ENCODE measurements around the gene C4B. TPM values are rescaled to one million over a fixed set of nuclear protein-coding genes. Genes with fewer than 3 reads are reported as not detected.
"Not testable (repeated sequence)": the region's sequence is repeated elsewhere in the genome, so short reads cannot be mapped to it uniquely, and the experiment has no call there.

Gene C4B
- total and polyA plus RNA-seq, 2 donors: 47.4 to 262 TPM

DNA sequence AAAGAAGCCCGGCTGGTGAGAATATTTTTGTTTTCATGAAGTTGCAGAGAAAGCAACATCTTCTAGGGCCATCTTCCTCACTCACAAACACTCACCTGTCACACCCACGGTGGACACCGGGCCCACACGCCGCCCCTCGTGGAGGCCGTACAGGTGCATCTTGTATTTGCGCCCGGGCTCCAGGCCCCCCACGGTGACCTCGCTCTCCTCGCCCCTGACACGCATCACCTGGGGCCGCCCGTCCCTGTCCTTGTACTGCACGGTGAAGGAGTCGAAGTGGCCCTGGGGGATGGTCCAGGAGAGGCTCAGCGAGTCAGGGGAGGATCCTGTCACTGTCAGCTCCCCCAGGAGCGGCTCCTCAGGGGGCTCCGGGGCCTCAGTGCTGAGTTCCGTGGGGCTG, 41.2 kb downstream of the C4B start:
- H3K27ac ChIP-seq (ENCODE audit: low read depth in 1 of 2, low read length in 1 of 2); H3K4me1 ChIP-seq (ENCODE audit: control insufficient read depth in 2 of 2, insufficient read depth in 2 of 2, low read length in 2 of 2); DNase-seq (ENCODE audit: low read depth in 6 of 9, low spot score in 9 of 9); H3K4me3 ChIP-seq (ENCODE audit: low read length in 2 of 2); H3K36me3 ChIP-seq (ENCODE audit: control insufficient read depth in 2 of 2, insufficient read depth in 2 of 2, low read length in 1 of 2); H3K27me3 ChIP-seq (ENCODE audit: control insufficient read depth in 2 of 2, insufficient read depth in 1 of 2, low read length in 1 of 2); H3K9me3 ChIP-seq (ENCODE audit: control insufficient read depth in 2 of 2, insufficient read depth in 1 of 2, low read length in 1 of 2): not testable (repeated sequence)
- WGBS: 91% methylated on average over 21 of the region's 21 CpGs

DNA sequence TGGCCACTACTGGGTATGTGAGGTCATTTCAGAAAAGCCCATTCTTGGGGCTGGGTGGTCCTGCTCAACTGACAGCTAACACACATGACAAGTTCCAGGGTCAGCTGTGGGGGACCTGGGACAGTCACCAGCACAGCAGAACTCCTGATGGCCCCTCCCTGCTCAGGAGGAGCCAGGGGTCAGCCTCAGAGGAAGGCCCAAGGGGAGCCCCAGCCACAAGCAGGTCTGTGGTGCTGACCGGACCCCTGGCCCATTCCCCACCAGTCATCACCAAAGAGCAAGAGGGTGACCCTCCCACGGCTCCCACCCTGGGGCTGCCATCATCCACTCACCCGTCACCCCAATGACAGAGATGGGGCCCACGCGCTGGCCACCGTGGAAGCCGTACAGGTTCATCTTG, 41.7 kb downstream of the C4B start:
- Histone ChIP-seq H3K27ac (ENCODE audit: low read depth in 1 of 2, low read length in 1 of 2) (no peak overlapping the region), H3K9me3 (ENCODE audit: control insufficient read depth in 2 of 2, insufficient read depth in 1 of 2, low read length in 1 of 2) (no peaks in the 10 kb centered on the region), H3K36me3 (ENCODE audit: control insufficient read depth in 2 of 2, insufficient read depth in 2 of 2, low read length in 1 of 2) (no peaks in the 10 kb centered on the region), H3K4me1 (ENCODE audit: control insufficient read depth in 2 of 2, insufficient read depth in 2 of 2, low read length in 2 of 2) (no peaks in the 10 kb centered on the region), H3K4me3 (ENCODE audit: low read length in 2 of 2) (no peak overlapping the region), H3K27me3 (ENCODE audit: control insufficient read depth in 2 of 2, insufficient read depth in 1 of 2, low read length in 1 of 2) (peaks cover 0 to 11% of the 10 kb centered on the region in 2 donors)
- no peak for DNase-seq (ENCODE audit: low read depth in 6 of 9, low spot score in 9 of 9)
- 98% methylated on average over 7 of the region's 7 CpGs for WGBS

DNA sequence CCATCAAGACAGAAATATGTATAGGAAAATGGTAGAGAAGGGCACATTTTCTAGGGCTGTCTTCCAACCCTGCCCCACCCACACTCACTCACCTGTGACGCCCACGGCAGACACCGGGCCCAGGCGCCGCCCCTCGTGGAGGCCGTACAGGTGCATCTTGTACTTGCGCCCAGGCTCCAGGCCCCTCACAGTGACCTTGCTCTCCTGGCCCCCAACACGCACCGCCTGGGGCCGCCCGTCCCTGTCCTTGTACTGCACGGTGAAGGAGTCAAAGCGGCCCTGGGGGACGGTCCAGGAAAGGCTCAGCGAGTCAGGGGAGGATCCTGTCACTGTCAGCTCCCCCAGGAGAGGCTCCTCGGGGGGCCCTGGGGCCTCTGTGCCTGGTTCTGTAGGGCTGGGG, 43.4 kb downstream of the C4B start:
- DNase-seq (ENCODE audit: low read depth in 6 of 9, low spot score in 9 of 9): no peak
- 92% methylated on average over 17 of the region's 17 CpGs for WGBS
- no peaks in the 10 kb centered on the region for H3K36me3 ChIP-seq (ENCODE audit: control insufficient read depth in 2 of 2, insufficient read depth in 2 of 2, low read length in 1 of 2)
- no peak overlapping the region for H3K4me3 ChIP-seq (ENCODE audit: low read length in 2 of 2)
- H3K9me3 ChIP-seq (ENCODE audit: control insufficient read depth in 2 of 2, insufficient read depth in 1 of 2, low read length in 1 of 2): no peaks in the 10 kb centered on the region
- no peak overlapping the region for H3K27ac ChIP-seq (ENCODE audit: low read depth in 1 of 2, low read length in 1 of 2)
- peaks cover 0 to 11% of the 10 kb centered on the region in 2 donors for H3K27me3 ChIP-seq (ENCODE audit: control insufficient read depth in 2 of 2, insufficient read depth in 1 of 2, low read length in 1 of 2)
- H3K4me1 ChIP-seq (ENCODE audit: control insufficient read depth in 2 of 2, insufficient read depth in 2 of 2, low read length in 2 of 2): no peaks in the 10 kb centered on the region

DNA sequence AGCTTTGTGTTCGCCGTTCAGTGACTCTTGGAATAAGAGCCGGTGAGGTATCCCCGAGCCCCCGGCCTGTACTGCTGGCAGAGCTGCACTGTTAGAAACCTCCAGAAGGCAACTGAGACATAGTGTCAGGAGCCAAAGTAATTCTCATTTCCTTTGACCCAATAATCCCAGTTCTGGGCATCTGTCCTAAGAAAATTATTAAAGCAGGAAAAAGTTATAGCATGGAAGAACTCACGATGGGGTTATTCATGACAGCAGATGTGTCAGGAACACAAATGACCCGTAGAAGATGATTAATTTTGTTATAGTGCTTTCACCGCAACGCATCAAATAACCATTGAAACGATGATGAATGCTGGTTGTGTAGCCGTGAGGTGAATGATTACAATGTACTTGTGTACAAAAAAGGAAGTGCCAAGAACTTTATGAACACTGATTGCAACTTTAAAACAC, 43.9 kb downstream of the C4B start:
- 93% methylated on average over 11 of the region's 11 CpGs for WGBS
- no peaks in the 10 kb centered on the region for H3K36me3 ChIP-seq (ENCODE audit: control insufficient read depth in 2 of 2, insufficient read depth in 2 of 2, low read length in 1 of 2)
- peaks cover 0 to 11% of the 10 kb centered on the region in 2 donors for H3K27me3 ChIP-seq (ENCODE audit: control insufficient read depth in 2 of 2, insufficient read depth in 1 of 2, low read length in 1 of 2)
- DNase-seq (ENCODE audit: low read depth in 6 of 9, low spot score in 9 of 9): no peak
- H3K27ac ChIP-seq (ENCODE audit: low read depth in 1 of 2, low read length in 1 of 2): no peak overlapping the region
- no peak overlapping the region for H3K4me3 ChIP-seq (ENCODE audit: low read length in 2 of 2)
- H3K9me3 ChIP-seq (ENCODE audit: control insufficient read depth in 2 of 2, insufficient read depth in 1 of 2, low read length in 1 of 2): no peaks in the 10 kb centered on the region
- H3K4me1 ChIP-seq (ENCODE audit: control insufficient read depth in 2 of 2, insufficient read depth in 2 of 2, low read length in 2 of 2): no peaks in the 10 kb centered on the region

DNA sequence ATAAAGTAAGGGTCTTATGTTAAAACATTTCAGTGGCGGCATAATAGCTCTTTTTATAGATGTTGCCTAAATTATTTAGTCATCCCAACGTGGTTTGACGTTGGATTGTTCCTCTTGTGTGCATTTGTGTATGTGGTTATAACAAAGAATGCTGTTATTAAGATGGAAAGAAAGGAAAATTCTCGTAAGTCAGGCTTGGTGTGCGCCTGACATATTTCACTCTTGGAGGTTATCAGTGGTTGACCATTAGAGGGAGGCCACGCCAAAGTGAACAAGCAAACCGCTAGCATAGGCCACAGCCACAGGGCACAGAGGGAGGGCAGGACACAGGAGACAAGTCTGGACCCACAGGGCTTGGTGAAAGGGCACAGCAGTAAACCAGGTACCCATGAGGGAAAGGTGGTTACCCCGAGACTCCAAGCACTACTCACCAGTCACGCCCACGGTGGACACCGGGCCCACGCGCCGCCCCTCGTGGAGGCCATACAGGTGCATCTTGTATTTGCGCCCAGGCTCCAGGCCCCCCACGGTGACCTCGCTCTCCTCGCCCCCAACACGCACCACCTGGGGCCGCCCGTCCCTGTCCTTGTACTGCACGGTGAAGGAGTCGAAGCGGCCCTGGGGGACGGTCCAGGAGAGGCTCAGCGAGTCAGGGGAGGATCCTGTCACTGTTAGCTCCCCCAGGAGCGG, 46.5 kb downstream of the C4B start:
- Histone ChIP-seq H3K27me3 (ENCODE audit: control insufficient read depth in 2 of 2, insufficient read depth in 1 of 2, low read length in 1 of 2) (peaks cover 0 to 11% of the 10 kb centered on the region in 2 donors), H3K27ac (ENCODE audit: low read depth in 1 of 2, low read length in 1 of 2) (no peak overlapping the region), H3K4me3 (ENCODE audit: low read length in 2 of 2) (no peak overlapping the region), H3K36me3 (ENCODE audit: control insufficient read depth in 2 of 2, insufficient read depth in 2 of 2, low read length in 1 of 2) (no peaks in the 10 kb centered on the region), H3K9me3 (ENCODE audit: control insufficient read depth in 2 of 2, insufficient read depth in 1 of 2, low read length in 1 of 2) (no peaks in the 10 kb centered on the region), H3K4me1 (ENCODE audit: control insufficient read depth in 2 of 2, insufficient read depth in 2 of 2, low read length in 2 of 2) (no peaks in the 10 kb centered on the region)
- 97% methylated on average over 28 of the region's 28 CpGs for WGBS
- no peak for DNase-seq (ENCODE audit: low read depth in 6 of 9, low spot score in 9 of 9)

DNA sequence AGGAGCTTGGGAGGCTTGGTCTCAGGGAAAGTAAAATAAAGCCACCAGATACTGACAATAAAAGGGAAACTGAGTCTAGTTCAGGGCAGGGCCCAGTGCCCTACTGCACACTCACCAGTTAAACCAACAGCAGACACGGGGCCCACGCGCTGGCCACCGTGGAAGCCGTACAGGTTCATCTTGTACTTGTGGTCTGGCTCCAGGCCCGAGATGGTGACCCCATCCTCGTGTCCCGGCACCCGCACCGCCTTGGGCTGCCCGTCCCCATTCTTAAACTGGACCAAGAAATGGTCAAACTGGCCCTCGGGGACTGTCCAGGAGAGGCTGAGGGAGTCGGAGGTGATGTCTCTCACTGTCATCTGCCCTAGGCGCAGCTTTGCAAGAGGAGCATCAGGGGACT, 50.1 kb downstream of the C4B start:
- 97% methylated on average over 14 of the region's 14 CpGs for WGBS
- H3K4me1 ChIP-seq (ENCODE audit: control insufficient read depth in 2 of 2, insufficient read depth in 2 of 2, low read length in 2 of 2): no peaks in the 10 kb centered on the region
- H3K36me3 ChIP-seq (ENCODE audit: control insufficient read depth in 2 of 2, insufficient read depth in 2 of 2, low read length in 1 of 2): no peaks in the 10 kb centered on the region
- no peak for DNase-seq (ENCODE audit: low read depth in 6 of 9, low spot score in 9 of 9)
- no peaks in the 10 kb centered on the region for H3K9me3 ChIP-seq (ENCODE audit: control insufficient read depth in 2 of 2, insufficient read depth in 1 of 2, low read length in 1 of 2)
- no peak overlapping the region for H3K4me3 ChIP-seq (ENCODE audit: low read length in 2 of 2)
- H3K27ac ChIP-seq (ENCODE audit: low read depth in 1 of 2, low read length in 1 of 2): no peak overlapping the region
- H3K27me3 ChIP-seq (ENCODE audit: control insufficient read depth in 2 of 2, insufficient read depth in 1 of 2, low read length in 1 of 2): peaks cover 0 to 5% of the 10 kb centered on the region in 2 donors

DNA sequence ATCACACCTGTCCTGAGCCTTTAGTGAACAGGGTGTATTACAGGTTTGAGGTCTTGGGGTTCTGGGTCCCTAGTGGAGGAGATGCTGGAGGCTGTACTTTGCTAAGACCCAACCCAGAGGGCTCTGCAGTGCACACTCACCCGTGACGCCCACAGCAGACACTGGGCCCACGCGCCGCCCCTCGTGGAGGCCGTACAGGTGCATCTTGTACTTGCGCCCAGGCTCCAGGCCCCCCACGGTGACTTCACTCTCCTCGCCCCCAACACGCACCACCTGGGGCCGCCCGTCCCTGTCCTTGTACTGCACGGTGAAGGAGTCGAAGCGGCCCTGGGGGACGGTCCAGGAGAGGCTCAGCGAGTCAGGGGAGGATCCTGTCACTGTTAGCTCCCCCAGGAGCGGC, 52.9 kb downstream of the C4B start:
- H3K36me3 ChIP-seq (ENCODE audit: control insufficient read depth in 2 of 2, insufficient read depth in 2 of 2, low read length in 1 of 2); H3K9me3 ChIP-seq (ENCODE audit: control insufficient read depth in 2 of 2, insufficient read depth in 1 of 2, low read length in 1 of 2); H3K27ac ChIP-seq (ENCODE audit: low read depth in 1 of 2, low read length in 1 of 2); H3K4me1 ChIP-seq (ENCODE audit: control insufficient read depth in 2 of 2, insufficient read depth in 2 of 2, low read length in 2 of 2); DNase-seq (ENCODE audit: low read depth in 6 of 9, low spot score in 9 of 9); H3K4me3 ChIP-seq (ENCODE audit: low read length in 2 of 2): not testable (repeated sequence)
- 98% methylated on average over 19 of the region's 19 CpGs for WGBS
- peaks cover 0 to 11% of the 10 kb centered on the region in 2 donors for H3K27me3 ChIP-seq (ENCODE audit: control insufficient read depth in 2 of 2, insufficient read depth in 1 of 2, low read length in 1 of 2)

DNA sequence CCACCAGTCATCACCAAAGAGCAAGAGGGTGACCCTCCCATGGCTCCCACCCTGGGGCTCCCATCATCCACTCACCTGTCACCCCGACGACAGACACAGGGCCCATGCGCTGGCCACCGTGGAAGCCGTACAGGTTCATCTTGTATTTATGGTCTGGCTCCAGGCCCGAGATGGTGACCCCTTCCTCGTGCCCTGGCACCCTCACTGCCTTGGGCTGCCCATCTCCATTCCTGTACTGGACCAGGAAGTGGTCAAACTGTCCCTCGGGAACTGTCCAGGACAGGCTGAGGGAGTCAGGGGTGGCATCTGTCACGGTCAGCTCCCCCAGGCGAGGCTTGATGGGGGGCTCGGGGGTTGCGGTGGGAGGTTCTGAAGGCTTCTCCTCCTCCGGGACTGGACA, 53.7 kb downstream of the C4B start:
- not testable (repeated sequence) for H3K9me3 ChIP-seq (ENCODE audit: control insufficient read depth in 2 of 2, insufficient read depth in 1 of 2, low read length in 1 of 2); H3K36me3 ChIP-seq (ENCODE audit: control insufficient read depth in 2 of 2, insufficient read depth in 2 of 2, low read length in 1 of 2); H3K27ac ChIP-seq (ENCODE audit: low read depth in 1 of 2, low read length in 1 of 2); H3K4me3 ChIP-seq (ENCODE audit: low read length in 2 of 2); DNase-seq (ENCODE audit: low read depth in 6 of 9, low spot score in 9 of 9); H3K4me1 ChIP-seq (ENCODE audit: control insufficient read depth in 2 of 2, insufficient read depth in 2 of 2, low read length in 2 of 2)
- 95% methylated on average over 13 of the region's 13 CpGs for WGBS
- peaks cover 0 to 11% of the 10 kb centered on the region in 2 donors for H3K27me3 ChIP-seq (ENCODE audit: control insufficient read depth in 2 of 2, insufficient read depth in 1 of 2, low read length in 1 of 2)

DNA sequence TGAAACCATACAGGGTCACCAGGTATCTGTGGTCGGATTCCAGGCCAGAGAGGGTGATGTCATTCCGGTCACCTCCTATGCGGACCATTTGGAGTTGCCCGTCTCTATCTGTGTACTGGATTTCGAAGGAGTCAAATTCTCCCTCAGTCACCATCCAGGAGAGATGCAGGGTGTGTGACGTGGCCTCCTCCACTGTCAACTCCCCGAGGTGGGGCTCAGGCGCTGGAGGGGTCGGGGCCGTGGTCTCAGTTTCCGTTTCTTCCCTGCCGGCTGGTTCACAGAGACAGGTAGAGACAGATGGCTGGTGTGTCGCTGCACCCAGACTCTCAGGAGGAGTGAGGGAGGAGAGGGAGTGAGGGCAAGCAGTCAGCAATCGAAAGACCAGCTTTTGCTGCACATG, 54.3 kb downstream of the C4B start:
- Histone ChIP-seq H3K4me3 (ENCODE audit: low read length in 2 of 2) (no peak overlapping the region), H3K9me3 (ENCODE audit: control insufficient read depth in 2 of 2, insufficient read depth in 1 of 2, low read length in 1 of 2) (no peaks in the 10 kb centered on the region), H3K27ac (ENCODE audit: low read depth in 1 of 2, low read length in 1 of 2) (no peak overlapping the region), H3K36me3 (ENCODE audit: control insufficient read depth in 2 of 2, insufficient read depth in 2 of 2, low read length in 1 of 2) (no peaks in the 10 kb centered on the region), H3K4me1 (ENCODE audit: control insufficient read depth in 2 of 2, insufficient read depth in 2 of 2, low read length in 2 of 2) (no peaks in the 10 kb centered on the region), H3K27me3 (ENCODE audit: control insufficient read depth in 2 of 2, insufficient read depth in 1 of 2, low read length in 1 of 2) (peaks cover 0 to 11% of the 10 kb centered on the region in 2 donors)
- DNase-seq (ENCODE audit: low read depth in 6 of 9, low spot score in 9 of 9): no peak
- 94% methylated on average over 14 of the region's 14 CpGs for WGBS
